Calu3 (cell line): ENCODE data around the gene ASB1. TPM values are rescaled to one million over a fixed set of nuclear protein-coding genes. Genes with fewer than 3 reads are reported as not detected.

Experiments used
- BruUV-seq: library from RNA; stranded (reverse); fragments of 400-500 nt; replicated peaks from 2 replicates; lab custom pipeline; 2021; lab: Mats Ljungman, UMichigan
- CTCF ChIA-PET: fragments of 300-600 bp; sonication (Branson Sonifier 250); formaldehyde crosslinking; loops from one replicate; lab custom pipeline; 2022; ENCODE audit warnings: antibody characterized with exemption; lab: Charles Lee
- DNase-seq: peaks from one replicate; pipeline ENCODE4 v3.0.0; 2022
- H3K27ac Mint-ChIP-seq: one replicate; pipeline ENCODE4 v1.8.0; 2022; ENCODE audit warnings: mixed read lengths; ENCODE audit not compliant: unreplicated experiment
- H3K27me3 Mint-ChIP-seq: one replicate; pipeline ENCODE4 v1.8.0; 2022; ENCODE audit warnings: mixed read lengths; ENCODE audit not compliant: unreplicated experiment
- H3K36me3 Mint-ChIP-seq: one replicate; pipeline ENCODE4 v1.8.0; 2022; ENCODE audit warnings: mild to moderate bottlenecking, moderate library complexity, mixed read lengths; ENCODE audit not compliant: insufficient read depth, unreplicated experiment
- H3K4me1 Mint-ChIP-seq: one replicate; pipeline ENCODE4 v1.8.0; 2022; ENCODE audit warnings: mild to moderate bottlenecking, low read depth, mixed read lengths; ENCODE audit not compliant: unreplicated experiment
- H3K4me3 Mint-ChIP-seq: one replicate; pipeline ENCODE4 v1.8.0; 2022; ENCODE audit warnings: mild to moderate bottlenecking, low read depth, moderate library complexity, mixed read lengths; ENCODE audit not compliant: unreplicated experiment
- H3K9me3 Mint-ChIP-seq: one replicate; pipeline ENCODE4 v1.8.0; 2022; ENCODE audit warnings: low read depth, mixed read lengths; ENCODE audit not compliant: unreplicated experiment
- CTCF ChIP-seq: fragments of 200-600 bp; IDR thresholded peaks from one replicate; pipeline ENCODE4 v1.8.0; 2022; ENCODE audit warnings: antibody characterized with exemption; ENCODE audit not compliant: unreplicated experiment
- intact Hi-C: fragments of 100-400 bp; cut with micrococcal nuclease; formaldehyde crosslinking; loops from one replicate; pipeline ENCODE4 v1.10.0; 2022; ENCODE audit not compliant: unreplicated experiment
- total RNA-seq: library from RNA; stranded (reverse); gene quantifications from 2 replicates; pipeline ENCODE4 v1.2.3, GENCODE V29; 2022

ASB1 gene
- total RNA-seq, 1 experiment from 2014 or later: 71.6 TPM

DNA sequence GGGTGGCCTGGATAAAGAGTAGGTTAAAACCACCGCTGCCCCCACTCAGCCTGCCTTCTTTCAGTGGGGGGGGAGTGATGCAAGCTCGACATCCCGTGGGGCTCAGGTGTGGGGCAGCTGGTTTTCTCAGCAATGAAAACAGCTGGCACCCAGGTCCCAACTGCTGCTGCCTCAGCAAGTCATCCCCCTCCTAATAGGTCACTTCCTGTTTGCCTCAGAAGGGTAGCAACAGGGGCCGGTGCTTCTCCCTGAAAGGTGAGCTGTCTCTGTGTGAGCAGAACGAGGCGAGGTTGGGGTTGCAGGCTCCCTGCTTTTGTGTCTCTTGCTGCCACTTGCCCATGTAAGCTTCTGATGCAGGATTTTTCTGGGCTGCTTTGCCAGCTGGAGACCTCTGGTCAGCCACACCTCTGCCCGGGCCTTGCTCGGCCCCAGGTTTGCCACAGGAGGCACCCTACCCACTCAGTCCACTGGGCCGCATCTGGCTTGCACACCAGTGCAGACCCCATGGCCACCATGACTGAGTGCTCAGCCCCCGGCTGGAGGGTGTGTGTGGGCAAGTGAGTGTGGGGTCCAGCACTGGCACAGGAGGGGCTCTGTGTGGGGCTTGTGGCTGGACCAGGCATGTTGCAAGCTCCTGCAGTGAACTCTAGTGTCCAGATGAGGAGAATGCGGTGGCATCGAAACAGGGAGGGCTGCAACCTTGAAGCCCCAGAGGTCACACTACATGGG is 11.5 kb upstream of the ASB1 start:
- CTCF ChIA-PET: no interaction called here
- intact Hi-C loops: no loop called here
- Mint-ChIP-seq H3K4me3 (no peak overlapping the region), H3K27me3 (no peaks in the 10 kb centered on the region), H3K9me3 (peaks cover 2% of the 10 kb centered on the region), H3K27ac (no peak overlapping the region), H3K36me3 (peaks cover 5% of the 10 kb centered on the region), H3K4me1 (peaks cover 15% of the 10 kb centered on the region)
- TF ChIP-seq CTCF: no peak
- no peak for DNase-seq
- no TSS peak for BruUV-seq

GRCh38 chr2:238415893-238416292 is 10.8 kb upstream of the ASB1 start:
- Mint-ChIP-seq H3K27me3 (no peaks in the 10 kb centered on the region), H3K36me3 (peaks cover 10% of the 10 kb centered on the region), H3K4me3 (no peak overlapping the region), H3K9me3 (peaks cover 2% of the 10 kb centered on the region), H3K4me1 (peaks cover 22% of the 10 kb centered on the region), H3K27ac (no peak overlapping the region)
- no peak for TF ChIP-seq CTCF
- no peak for DNase-seq
- CTCF ChIA-PET: no interaction called here
- intact Hi-C loops: no loop called here
- no TSS peak for BruUV-seq

GRCh38 chr2:238418196-238418998 is 8.3 kb upstream of the ASB1 start:
- Mint-ChIP-seq H3K4me3 (peak overlapping the region; percentile 22), H3K27ac (peak overlapping the region; percentile 87)

More at GRCh38 chr2:238418196-238418998, 8.3 kb upstream of the ASB1 start:
- BruUV-seq: no TSS peak
- Mint-ChIP-seq H3K9me3 (peaks cover 2% of the 10 kb centered on the region), H3K27me3 (no peaks in the 10 kb centered on the region), H3K36me3 (peaks cover 10% of the 10 kb centered on the region), H3K4me1 (peaks cover 37% of the 10 kb centered on the region)
- CTCF ChIA-PET: no interaction called here
- TF ChIP-seq CTCF: no peak
- intact Hi-C loops: no loop called here
- DNase-seq: no peak
